Activated CD4-positive, alpha-beta T cell treated with anti-CD3 and anti-CD28 coated beads for 36 hours (primary cell): Measurements from ENCODE around the gene LILRB5. TPM values are rescaled to one million over a fixed set of nuclear protein-coding genes. Genes with fewer than 3 reads are reported as not detected.
"Not testable (repeated sequence)": the region's sequence is repeated elsewhere in the genome, so short reads cannot be mapped to it uniquely, and the experiment has no call there.

Experiments
- ATAC-seq: fragments of 200-7000 bp; cut with Tn5 transposase; one replicate; pipeline ENCODE4 v1.10.0; 2021; ENCODE audit warnings: mild to moderate bottlenecking, moderate library complexity
- CTCF ChIA-PET: fragments of 350-600 bp; sonication (Branson Sonifier 250); formaldehyde crosslinking; loops from one replicate; lab custom pipeline; 2021; ENCODE audit warnings: antibody characterized with exemption; lab: Charles Lee
- POLR2A ChIA-PET: fragments of 350-600 bp; sonication (Branson Sonifier 250); formaldehyde crosslinking; loops from one replicate; lab custom pipeline; 2021; ENCODE audit warnings: antibody characterized with exemption, inconsistent platforms; lab: Charles Lee
- DNase-seq: peaks from one replicate; pipeline ENCODE4 v3.0.0-alpha.2; 2020
- H3K27ac Mint-ChIP-seq: one replicate; pipeline ENCODE4 v1.8.0; 2021; ENCODE audit warnings: mixed read lengths
- H3K27me3 Mint-ChIP-seq: one replicate; pipeline ENCODE4 v1.8.0; 2021; ENCODE audit warnings: mixed read lengths
- H3K36me3 Mint-ChIP-seq: one replicate; pipeline ENCODE4 v1.8.0; 2021; ENCODE audit warnings: low read depth, mixed read lengths
- H3K4me1 Mint-ChIP-seq: one replicate; pipeline ENCODE4 v1.8.0; 2021; ENCODE audit warnings: mixed read lengths
- H3K4me3 Mint-ChIP-seq: one replicate; pipeline ENCODE4 v1.8.0; 2021; ENCODE audit warnings: mild to moderate bottlenecking, moderate library complexity, mixed read lengths
- H3K9me3 Mint-ChIP-seq: one replicate; pipeline ENCODE4 v1.8.0; 2021; ENCODE audit warnings: low read depth, mixed read lengths
- intact Hi-C, 2 experiments: fragments of 100-400 bp; cut with DNase I in 1 of 2; cut with micrococcal nuclease in 1 of 2; formaldehyde crosslinking; loops; one replicate each; pipeline versions ENCODE4 v1.14.2 to v1.15.1; 2022 to 2024; cut with DNase I, micrococcal nuclease
- total RNA-seq, 2 experiments: library from RNA; stranded (reverse); gene quantifications; one replicate each; pipeline ENCODE4 v1.2.3, GENCODE V29; 2021

The LILRB5 gene
- total RNA-seq, 2 experiments from 2014 or later: not detected

DNA sequence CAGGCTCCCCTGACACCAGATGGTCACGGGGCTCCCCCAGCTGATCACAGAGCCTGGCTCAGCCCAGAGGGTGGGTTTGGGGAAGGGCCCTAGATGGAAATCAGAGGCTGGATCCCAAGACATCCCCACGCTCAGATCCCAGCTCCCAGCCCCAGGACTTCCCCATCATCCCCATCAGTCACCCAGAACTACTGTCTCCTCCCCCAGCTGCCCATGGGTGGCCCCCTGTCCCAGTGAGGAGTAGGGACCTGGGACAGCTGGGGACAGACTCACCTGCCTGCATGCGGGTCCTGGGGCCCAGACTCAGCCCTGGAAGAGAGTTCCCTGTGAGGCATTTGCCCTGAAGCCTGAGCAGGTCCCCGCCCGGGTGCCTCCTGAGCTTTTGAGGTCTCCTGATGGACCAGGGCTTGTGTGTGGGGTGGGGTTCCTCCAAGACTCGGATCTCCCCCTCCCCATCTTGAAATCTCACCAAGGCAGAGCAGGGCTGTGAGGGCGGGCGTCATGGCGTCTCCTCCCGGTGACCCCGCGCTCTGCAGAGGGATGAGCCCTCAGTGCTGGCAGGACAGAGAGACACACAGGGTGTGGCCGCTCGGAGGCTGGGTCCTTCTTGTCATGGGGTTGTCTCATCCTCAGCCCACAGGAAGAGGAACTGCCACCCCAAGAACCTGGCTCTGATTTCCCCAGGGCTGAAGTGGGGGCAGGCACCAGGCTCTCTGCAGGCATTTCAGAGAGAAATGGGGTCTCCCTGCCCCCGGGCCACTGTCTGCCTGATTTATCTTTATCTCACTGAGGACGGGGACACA, 34.4 kb downstream of the LILRB5 start, which contains the start of gene LILRB3:
Gene LILRB3, minus strand, starts transcription at position 534 of the 803 bp plus-strand sequence. Its CDS starts 31 bp downstream, at position 503.
- H3K9me3 Mint-ChIP-seq, H3K4me1 Mint-ChIP-seq, H3K36me3 Mint-ChIP-seq, CTCF ChIA-PET, DNase-seq, H3K27ac Mint-ChIP-seq, H3K27me3 Mint-ChIP-seq, POLR2A ChIA-PET, H3K4me3 Mint-ChIP-seq: not testable (repeated sequence)
- intact Hi-C loops: loop anchor here (2.0 kb wide), 2 partner anchors 16 to 22 kb away; no protein-coding TSS in a partner anchor
- peak; percentile 26 for ATAC-seq

DNA sequence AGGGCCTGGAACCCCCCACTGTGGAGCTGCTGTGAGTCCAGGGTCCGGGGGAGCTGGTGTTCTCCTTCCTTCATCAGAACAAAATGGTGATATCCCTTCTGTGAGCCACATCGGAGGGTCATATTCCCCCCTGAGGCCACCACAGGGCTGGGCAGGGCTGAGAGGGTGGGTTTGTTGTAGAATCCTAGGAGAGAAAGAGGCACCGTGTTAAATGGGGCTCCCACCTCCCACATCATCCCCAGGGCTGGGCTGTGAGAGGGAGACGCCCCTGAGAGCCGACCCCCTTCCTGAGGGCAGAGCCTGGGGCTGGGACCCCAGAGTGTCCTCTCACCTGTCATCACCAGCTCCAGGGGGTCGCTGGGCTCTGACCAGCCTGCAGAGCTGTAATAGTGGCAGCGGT, 35.1 kb downstream of the LILRB5 start:
- ATAC-seq, POLR2A ChIA-PET, H3K27me3 Mint-ChIP-seq, CTCF ChIA-PET, H3K27ac Mint-ChIP-seq, H3K4me1 Mint-ChIP-seq, H3K36me3 Mint-ChIP-seq, H3K4me3 Mint-ChIP-seq, DNase-seq, H3K9me3 Mint-ChIP-seq: not testable (repeated sequence)
- intact Hi-C loops: loop anchor here (2.0 kb wide), 2 partner anchors 17 to 23 kb away; no protein-coding TSS in a partner anchor

DNA sequence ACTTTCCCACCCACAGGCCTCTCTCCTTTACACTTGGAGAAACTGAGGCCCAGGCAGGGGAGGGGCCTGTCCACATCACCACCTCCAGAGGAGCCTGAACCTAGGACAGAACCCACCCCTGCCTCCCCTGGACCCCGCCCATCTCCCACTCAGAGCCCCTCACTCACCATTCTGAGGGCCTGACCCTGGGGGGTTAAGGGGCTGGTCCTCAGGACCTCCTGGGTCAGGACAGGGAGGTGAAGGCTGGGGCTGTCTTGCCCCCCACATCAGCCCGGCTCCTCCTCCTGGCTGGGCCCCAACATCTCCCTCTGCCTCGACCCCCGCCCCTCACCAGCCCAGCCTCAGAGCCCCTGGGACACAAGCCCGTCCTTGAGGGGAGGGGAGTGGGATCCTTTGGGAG, 37.4 kb downstream of the LILRB5 start:
- intact Hi-C loops, CTCF ChIA-PET, H3K27me3 Mint-ChIP-seq, H3K27ac Mint-ChIP-seq, ATAC-seq, POLR2A ChIA-PET, H3K4me3 Mint-ChIP-seq, H3K4me1 Mint-ChIP-seq, DNase-seq, H3K36me3 Mint-ChIP-seq, H3K9me3 Mint-ChIP-seq: not testable (repeated sequence)

DNA sequence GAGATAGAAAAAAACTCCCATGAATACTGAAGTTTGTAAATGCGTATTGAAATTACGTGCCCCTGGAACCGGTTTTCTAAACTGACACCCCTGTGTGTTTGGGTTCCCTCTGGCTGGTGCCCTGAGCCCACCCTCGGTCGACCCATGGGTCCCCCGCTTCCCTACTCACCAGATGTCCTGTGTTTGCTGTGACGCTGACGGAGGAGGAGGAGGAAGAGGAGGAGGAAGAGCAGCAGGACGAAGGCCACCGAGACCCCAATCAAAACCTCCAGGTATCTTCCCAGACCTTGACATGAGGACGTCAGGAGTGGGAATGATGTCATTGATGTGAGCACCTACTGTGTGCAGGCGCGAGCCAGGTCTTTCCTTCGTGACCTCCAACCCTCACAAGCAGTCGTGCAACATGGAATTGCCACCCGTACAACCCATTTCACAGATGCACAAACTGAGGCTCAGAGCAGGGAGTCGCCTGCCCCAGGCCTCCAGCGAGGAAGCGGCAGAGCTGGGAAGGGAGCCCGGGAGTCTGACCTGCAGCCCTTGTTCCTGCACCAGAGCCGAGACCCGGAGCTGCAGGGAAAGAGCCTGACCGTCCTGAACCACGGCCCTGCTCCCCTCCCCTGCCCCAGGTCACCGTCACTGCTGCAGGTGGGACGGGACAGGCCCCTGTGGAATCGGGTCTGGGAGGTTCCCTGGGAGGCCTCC, 38.0 kb downstream of the LILRB5 start:
- ATAC-seq (no peak), DNase-seq (no peak)
- Mint-ChIP-seq H3K27me3 (peaks cover 8% of the 10 kb centered on the region), H3K27ac (no peak overlapping the region), H3K36me3 (no peaks in the 10 kb centered on the region), H3K4me1 (no peaks in the 10 kb centered on the region), H3K4me3 (no peak overlapping the region), H3K9me3 (no peaks in the 10 kb centered on the region)
- intact Hi-C loops: no loop called here
- POLR2A ChIA-PET: no interaction called here
- CTCF ChIA-PET: no interaction called here

DNA sequence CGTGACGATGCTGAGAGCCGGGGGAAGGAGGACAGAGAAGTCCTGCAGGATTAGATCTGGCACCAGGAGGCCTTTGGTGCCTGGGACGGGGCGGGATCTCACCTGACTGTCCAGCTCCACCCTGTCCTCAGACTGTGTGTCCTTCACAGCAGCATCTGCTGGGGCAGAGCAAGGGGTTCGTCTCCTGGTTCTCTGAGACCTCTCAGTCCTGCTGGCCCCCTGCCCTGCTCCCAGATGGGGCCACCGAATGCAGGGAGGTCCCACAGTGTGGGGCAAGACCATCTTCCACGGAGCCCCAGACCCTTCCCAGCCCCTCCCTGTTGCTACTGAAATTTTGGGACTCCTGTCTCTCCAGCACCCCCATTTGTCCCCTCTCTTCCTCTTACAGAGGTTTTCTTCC, 38.8 kb downstream of the LILRB5 start:
- ChIA-PET CTCF (no interaction called here), POLR2A (no interaction called here)
- Mint-ChIP-seq H3K4me3 (no peak overlapping the region), H3K36me3 (no peaks in the 10 kb centered on the region), H3K9me3 (no peaks in the 10 kb centered on the region), H3K4me1 (no peaks in the 10 kb centered on the region), H3K27ac (no peak overlapping the region), H3K27me3 (peaks cover 4% of the 10 kb centered on the region)
- intact Hi-C loops: no loop called here
- ATAC-seq (no peak), DNase-seq (no peak)

DNA sequence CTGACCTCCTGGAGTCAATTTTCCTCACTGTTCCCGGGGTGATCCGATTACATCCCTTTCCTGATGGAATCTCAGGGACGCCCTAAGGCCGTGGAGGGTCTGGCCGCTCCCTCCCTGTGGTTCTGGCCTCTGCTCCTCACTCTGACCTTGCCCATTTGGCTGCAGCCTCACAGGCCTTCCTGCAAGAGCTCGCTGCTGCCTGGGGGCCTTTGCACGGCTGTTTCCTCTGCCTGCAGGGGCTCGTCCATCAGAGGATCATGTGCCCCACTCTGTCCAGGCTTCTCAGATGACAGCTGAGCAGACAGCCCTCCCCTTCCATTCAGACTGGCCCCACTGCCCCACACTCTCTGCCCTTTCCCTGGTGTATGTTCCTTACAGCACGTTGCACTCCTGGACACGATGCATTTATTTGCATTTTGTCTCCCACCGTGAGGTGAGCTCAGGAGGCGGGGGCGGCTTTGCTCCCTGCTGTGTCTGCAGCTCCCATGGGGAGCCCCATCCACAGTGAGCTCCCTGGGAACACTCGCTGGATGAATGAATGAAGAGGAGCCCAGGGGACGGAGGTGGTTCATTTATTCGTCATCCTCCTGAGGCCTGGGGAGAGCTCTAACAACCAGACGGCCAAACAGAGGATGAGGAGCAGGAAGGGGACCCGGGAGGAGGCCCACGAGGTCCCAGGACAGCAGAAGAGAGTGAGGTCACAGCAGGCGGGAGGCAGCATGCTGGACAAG, 39.4 kb downstream of the LILRB5 start:
- intact Hi-C loops, H3K9me3 Mint-ChIP-seq, ATAC-seq, DNase-seq, CTCF ChIA-PET, H3K4me3 Mint-ChIP-seq, H3K36me3 Mint-ChIP-seq, H3K27me3 Mint-ChIP-seq, H3K27ac Mint-ChIP-seq, H3K4me1 Mint-ChIP-seq, POLR2A ChIA-PET: not testable (repeated sequence)

DNA sequence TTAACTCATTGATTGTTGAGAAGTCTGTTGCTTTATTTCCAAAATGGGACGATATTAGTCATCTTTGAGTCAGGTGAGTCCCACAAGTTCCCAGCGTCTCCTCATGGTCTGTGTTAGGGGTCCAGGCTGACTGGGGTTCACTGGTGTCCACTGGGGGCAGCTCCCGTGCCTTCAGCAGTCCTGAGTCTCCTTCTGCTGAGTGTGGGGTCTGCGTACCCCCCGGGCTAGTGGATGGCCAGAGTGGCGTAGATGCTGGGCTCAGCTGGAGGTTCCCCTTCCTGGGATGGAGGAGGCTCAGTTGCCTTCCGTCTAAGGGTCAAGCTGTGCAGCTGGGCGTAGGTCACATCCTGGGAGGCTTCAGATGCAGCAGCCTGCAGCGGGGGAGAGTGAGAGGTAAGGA, 40.2 kb downstream of the LILRB5 start:
- Mint-ChIP-seq H3K27me3 (peaks cover 2% of the 10 kb centered on the region), H3K9me3 (no peaks in the 10 kb centered on the region), H3K27ac (no peak overlapping the region), H3K4me1 (no peaks in the 10 kb centered on the region), H3K4me3 (no peak overlapping the region), H3K36me3 (no peaks in the 10 kb centered on the region)
- ChIA-PET CTCF (interaction anchor here (0.7 kb wide), 1 partner anchor 50 kb away, joined by 3 read pairs; no protein-coding TSS in a partner anchor), POLR2A (no interaction called here)
- DNase-seq (no peak), ATAC-seq (no peak)
- intact Hi-C loops: no loop called here

DNA sequence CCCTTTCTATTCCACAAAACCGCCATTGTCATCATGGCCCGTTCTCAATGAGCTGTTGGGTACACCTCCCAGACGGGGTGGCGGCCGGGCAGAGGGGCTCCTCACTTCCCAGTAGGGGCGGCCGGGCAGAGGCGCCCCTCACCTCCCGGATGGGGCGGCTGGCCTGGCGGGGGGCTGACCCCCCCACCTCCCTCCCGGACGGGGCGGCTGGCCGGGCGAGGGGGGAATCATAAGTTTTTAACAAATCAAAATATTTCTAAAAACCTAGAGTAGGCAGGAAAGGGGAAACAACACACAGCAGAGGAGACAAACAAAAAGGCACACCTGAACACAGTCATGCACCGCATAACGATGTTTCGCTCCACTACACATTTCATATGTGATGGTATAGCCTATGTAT, 42.3 kb downstream of the LILRB5 start:
- ATAC-seq, CTCF ChIA-PET, DNase-seq, H3K27me3 Mint-ChIP-seq, POLR2A ChIA-PET, H3K36me3 Mint-ChIP-seq, H3K27ac Mint-ChIP-seq, H3K4me3 Mint-ChIP-seq, H3K9me3 Mint-ChIP-seq: not testable (repeated sequence)
- H3K4me1 Mint-ChIP-seq: peaks cover 17% of the 10 kb centered on the region
- intact Hi-C loops: loop anchor here in 1 of 2 experiments (5.0 kb wide), 1 partner anchor 33 kb away; no protein-coding TSS in a partner anchor

DNA sequence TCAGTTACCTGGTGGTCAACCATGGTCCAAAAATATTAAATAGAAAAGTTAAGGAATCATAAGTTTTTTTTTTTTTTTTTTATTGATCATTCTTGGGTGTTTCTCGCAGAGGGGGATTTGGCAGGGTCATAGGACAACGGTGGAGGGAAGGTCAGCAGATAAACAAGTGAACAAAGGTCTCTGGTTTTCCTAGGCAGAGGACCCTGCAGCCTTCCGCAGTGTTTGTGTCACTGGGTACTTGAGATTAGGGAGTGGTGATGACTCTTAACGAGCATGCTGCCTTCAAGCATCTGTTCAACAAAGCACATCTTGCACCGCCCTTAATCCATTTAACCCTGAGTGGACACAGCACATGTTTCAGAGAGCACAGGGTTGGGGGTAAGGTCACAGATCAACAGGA, 42.9 kb downstream of the LILRB5 start:
- ATAC-seq, H3K9me3 Mint-ChIP-seq, H3K4me3 Mint-ChIP-seq, CTCF ChIA-PET, H3K27ac Mint-ChIP-seq, DNase-seq, H3K27me3 Mint-ChIP-seq, H3K36me3 Mint-ChIP-seq, POLR2A ChIA-PET: not testable (repeated sequence)
- H3K4me1 Mint-ChIP-seq: peaks cover 22% of the 10 kb centered on the region
- intact Hi-C loops: loop anchor here in 1 of 2 experiments (5.0 kb wide), 1 partner anchor 33 kb away; no protein-coding TSS in a partner anchor

DNA sequence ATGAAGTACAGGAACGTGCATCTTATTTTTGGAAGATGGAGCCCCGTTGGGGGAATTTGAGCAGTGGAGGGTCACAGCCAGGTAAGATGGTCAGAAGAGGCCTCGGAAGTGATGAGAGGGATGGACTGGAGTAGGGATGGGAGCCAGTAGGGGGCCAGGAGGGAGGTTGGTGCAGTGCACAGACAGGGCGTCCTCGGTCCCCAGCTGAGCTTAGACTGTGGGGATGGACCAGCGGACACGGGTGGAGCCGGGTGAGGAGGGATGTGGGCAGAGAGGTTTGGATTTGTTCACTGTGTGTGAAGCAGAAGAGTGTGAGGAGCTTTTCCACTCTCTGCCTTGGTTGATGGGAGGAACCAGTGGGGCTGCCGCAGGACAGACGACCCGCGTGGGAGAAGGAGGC, 45.8 kb downstream of the LILRB5 start:
- no peak overlapping the region for H3K4me3 Mint-ChIP-seq
- no peaks in the 10 kb centered on the region for H3K9me3 Mint-ChIP-seq
- peaks cover 52% of the 10 kb centered on the region for H3K4me1 Mint-ChIP-seq
- DNase-seq: no peak
- no peaks in the 10 kb centered on the region for H3K27me3 Mint-ChIP-seq
- no peak for ATAC-seq
- CTCF ChIA-PET: interaction anchor here (0.6 to 2.5 kb wide), 6 partner anchors 22 to 237 kb away, joined by 3 to 14 read pairs (median 3); partner anchors contain the start of gene MBOAT7
- intact Hi-C loops: loop anchor here in 1 of 2 experiments (5.0 kb wide), 1 partner anchor 36 kb away; no protein-coding TSS in a partner anchor
- POLR2A ChIA-PET: interaction anchor here (0.6 to 1.6 kb wide), 5 partner anchors 9 to 811 kb away, joined by 3 to 13 read pairs (median 3); partner anchors contain the start of genes CNOT3, MBOAT7 and RPS9
- H3K36me3 Mint-ChIP-seq: peaks cover 33% of the 10 kb centered on the region
- peak overlapping the region; percentile 22 for H3K27ac Mint-ChIP-seq
